Tibial nerve (tissue), 3 donors: Measurements from ENCODE around the gene PRRG3.

Source experiments
- CTCF ChIP-seq, 5 experiments: fragments of 200-600 bp in 3 of 5; fragments of 450-650 bp in 2 of 5; sonication (generic) in 3 of 5; IDR thresholded peaks; one replicate each; pipeline ENCODE4 v1.5.1; 2016 to 2019; ENCODE audit warnings: antibody characterized with exemption in 5 of 5, mild to moderate bottlenecking in 3 of 5, moderate library complexity in 2 of 5
- POLR2A ChIP-seq, 2 donors: fragments of 450-650 bp; IDR thresholded peaks; one replicate each; pipeline ENCODE4 v1.6.1; 2017; ENCODE audit warnings: antibody characterized with exemption in 2 of 2, mild to moderate bottlenecking in 2 of 2, moderate library complexity in 2 of 2

GRCh38 chrX:151722241-151722846 is 27.1 kb downstream of the PRRG3 start:
- TF ChIP-seq CTCF (IDR thresholded peaks at IDR 0.05) (peak in 3 of 5 experiments; percentile 15 to 52 (median 22)), POLR2A (IDR thresholded peaks at IDR 0.05) (no peak)
